HCT116 (cell line): ENCODE results near the gene ATP8A2.

ENCODE experiments used
- CEBPB ChIP-seq: IDR thresholded peaks from 2 replicates; pipeline ENCODE4 v1.6.1; 2012; ENCODE audit warnings: low read depth
- EZH2 ChIP-seq: fragments of 200-600 bp; sonication (generic); IDR thresholded peaks from 2 replicates; pipeline ENCODE4 v1.6.1; 2017; ENCODE audit warnings: antibody characterized with exemption, mixed run types
- EZH2phosphoT487 ChIP-seq: fragments of 200-600 bp; IDR thresholded peaks from 2 replicates; pipeline ENCODE4 v1.6.1; 2018; ENCODE audit warnings: antibody characterized with exemption, borderline replicate concordance
- JUND ChIP-seq: IDR thresholded peaks from 2 replicates; pipeline ENCODE4 v1.6.1; 2012
- POLR2A ChIP-seq: IDR thresholded peaks from 2 replicates; pipeline ENCODE4 v1.7.0; 2011; ENCODE audit warnings: borderline replicate concordance; ENCODE audit not compliant: insufficient read depth, insufficient read length; ENCODE audit errors: extremely low read depth
- RAD21 ChIP-seq: IDR thresholded peaks from 2 replicates; pipeline ENCODE4 v1.6.1; 2012; ENCODE audit warnings: low read depth, mild to moderate bottlenecking
- SRF ChIP-seq: IDR thresholded peaks from 2 replicates; pipeline ENCODE4 v1.6.1; 2012; ENCODE audit warnings: low read depth
- ZFX ChIP-seq: fragments of 450-650 bp; IDR thresholded peaks from 2 replicates; pipeline ENCODE4 v1.6.1; 2017
- TF ChIP-seq, protein P1 (sequence below), 3 experiments: fragments of 200-600 bp in 1 of 3; sonication (generic) in 1 of 3; IDR thresholded peaks in 2 of 3; conservative IDR thresholded peaks in 1 of 3; 2 replicates each; pipeline ENCODE4 v1.5.1; 2012 to 2017; ENCODE audit warnings: low read depth in 2 of 3, low read length in 2 of 3, antibody characterized with exemption in 1 of 3, borderline replicate concordance in 1 of 3, control low read depth in 1 of 3, mild to moderate bottlenecking in 1 of 3, mixed read lengths in 1 of 3, mixed run types in 1 of 3, moderate library complexity in 1 of 3; ENCODE audit not compliant: insufficient read depth in 1 of 3
- TF ChIP-seq, protein P2 (sequence below): IDR thresholded peaks from 2 replicates; pipeline ENCODE4 v1.6.1; 2012

DNA sequence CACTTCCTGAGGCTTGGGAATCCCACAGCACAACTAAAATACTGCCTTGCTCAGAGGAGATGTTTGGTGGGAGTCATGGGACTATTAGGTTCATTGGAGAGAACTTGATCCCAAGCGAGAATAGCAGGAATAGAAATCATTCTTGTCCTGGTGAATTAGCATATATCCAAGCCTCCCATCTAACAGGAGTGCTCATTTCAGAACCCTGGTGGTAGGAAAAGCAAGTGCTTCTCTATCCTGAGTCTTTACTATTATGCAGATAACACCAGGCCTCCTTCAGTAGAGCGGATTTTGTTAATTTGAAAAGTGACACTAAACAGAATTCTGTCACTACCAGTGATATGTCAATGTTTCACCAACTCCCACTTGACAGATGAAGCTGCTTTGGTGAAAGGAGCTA is 199.5 kb downstream of the ATP8A2 start:
- TF ChIP-seq POLR2A = no peak
- TF ChIP-seq, protein P1, sequence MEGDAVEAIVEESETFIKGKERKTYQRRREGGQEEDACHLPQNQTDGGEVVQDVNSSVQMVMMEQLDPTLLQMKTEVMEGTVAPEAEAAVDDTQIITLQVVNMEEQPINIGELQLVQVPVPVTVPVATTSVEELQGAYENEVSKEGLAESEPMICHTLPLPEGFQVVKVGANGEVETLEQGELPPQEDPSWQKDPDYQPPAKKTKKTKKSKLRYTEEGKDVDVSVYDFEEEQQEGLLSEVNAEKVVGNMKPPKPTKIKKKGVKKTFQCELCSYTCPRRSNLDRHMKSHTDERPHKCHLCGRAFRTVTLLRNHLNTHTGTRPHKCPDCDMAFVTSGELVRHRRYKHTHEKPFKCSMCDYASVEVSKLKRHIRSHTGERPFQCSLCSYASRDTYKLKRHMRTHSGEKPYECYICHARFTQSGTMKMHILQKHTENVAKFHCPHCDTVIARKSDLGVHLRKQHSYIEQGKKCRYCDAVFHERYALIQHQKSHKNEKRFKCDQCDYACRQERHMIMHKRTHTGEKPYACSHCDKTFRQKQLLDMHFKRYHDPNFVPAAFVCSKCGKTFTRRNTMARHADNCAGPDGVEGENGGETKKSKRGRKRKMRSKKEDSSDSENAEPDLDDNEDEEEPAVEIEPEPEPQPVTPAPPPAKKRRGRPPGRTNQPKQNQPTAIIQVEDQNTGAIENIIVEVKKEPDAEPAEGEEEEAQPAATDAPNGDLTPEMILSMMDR (IDR thresholded peaks at IDR 0.05 in 2 of 3, conservative IDR thresholded peaks at IDR 0.05 in 1 of 3; ENCODE audit: borderline replicate concordance in 1 of 3, insufficient read depth in 1 of 3, low read depth in 2 of 3, low read length in 2 of 3) = peak in 2 of 3 experiments; percentile 19 to 22; a peak in 2 of 6 replicates
- no peak for TF ChIP-seq ZFX
- no peak for TF ChIP-seq EZH2phosphoT487
- no peak for TF ChIP-seq RAD21
- TF ChIP-seq EZH2 = no peak
- TF ChIP-seq JUND = no peak
- TF ChIP-seq, protein P2, sequence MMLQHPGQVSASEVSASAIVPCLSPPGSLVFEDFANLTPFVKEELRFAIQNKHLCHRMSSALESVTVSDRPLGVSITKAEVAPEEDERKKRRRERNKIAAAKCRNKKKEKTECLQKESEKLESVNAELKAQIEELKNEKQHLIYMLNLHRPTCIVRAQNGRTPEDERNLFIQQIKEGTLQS = no peak
- TF ChIP-seq SRF = no peak
- TF ChIP-seq CEBPB = no peak
